ENCODE results near the gene SDK2.

GRCh38 chr17:73519714-73520368 lies 124.4 kb downstream of the SDK2 start:
- no peak for TF ChIP-seq CTCF (IDR thresholded peaks at IDR 0.05)
- no peak for TF ChIP-seq POLR2A (IDR thresholded peaks at IDR 0.05)
